Lower lobe of right lung (tissue), 2 donors: ENCODE results near the gene BRINP2. TPM values are rescaled to one million over a fixed set of nuclear protein-coding genes. Genes with fewer than 3 reads are reported as not detected.

Source experiments
- ATAC-seq, 2 donors: fragments of 200-7000 bp; cut with Tn5 transposase; one replicate each; pipeline ENCODE4 v1.9.1; 2020 to 2022; ENCODE audit warnings: mild to moderate bottlenecking in 2 of 2, moderate library complexity in 2 of 2
- DNase-seq: peaks from one replicate; pipeline ENCODE4 v3.0.0-alpha.2; 2020
- H3K27ac ChIP-seq: fragments of 200-600 bp; one replicate; pipeline ENCODE4 v1.8.0; 2022
- H3K27me3 ChIP-seq: fragments of 200-600 bp; one replicate; pipeline ENCODE4 v1.8.0; 2022; ENCODE audit warnings: low read depth
- H3K36me3 ChIP-seq: fragments of 200-600 bp; one replicate; pipeline ENCODE4 v1.8.0; 2022; ENCODE audit warnings: mild to moderate bottlenecking
- H3K4me1 ChIP-seq: fragments of 200-600 bp; one replicate; pipeline ENCODE4 v1.8.0; 2022
- H3K4me3 ChIP-seq: fragments of 200-600 bp; one replicate; pipeline ENCODE4 v1.8.0; 2022; ENCODE audit warnings: mild to moderate bottlenecking
- H3K9me3 ChIP-seq: fragments of 200-600 bp; one replicate; pipeline ENCODE4 v1.8.0; 2022
- CTCF ChIP-seq: fragments of 200-600 bp; IDR thresholded peaks from one replicate; pipeline ENCODE4 v1.8.0; 2022; ENCODE audit warnings: antibody characterized with exemption, mild to moderate bottlenecking
- intact Hi-C: fragments of 100-400 bp; cut with DNase I; formaldehyde crosslinking; loops from one replicate; pipeline ENCODE4 v1.11.0; 2022
- total RNA-seq: library from RNA; stranded (reverse); fragmentation: NEBNext Ultra II Directional; extraction: Animal tissue kit (Norgen Biotek cat#: 25700); gene quantifications from one replicate; pipeline ENCODE4 v1.2.1, GENCODE V29; 2021
- donor health status: DM: no; HTN: yes; CAD: no; lungs with severe emphysema.

Gene BRINP2
- total RNA-seq, 1 donor from 2014 or later = not detected

DNA sequence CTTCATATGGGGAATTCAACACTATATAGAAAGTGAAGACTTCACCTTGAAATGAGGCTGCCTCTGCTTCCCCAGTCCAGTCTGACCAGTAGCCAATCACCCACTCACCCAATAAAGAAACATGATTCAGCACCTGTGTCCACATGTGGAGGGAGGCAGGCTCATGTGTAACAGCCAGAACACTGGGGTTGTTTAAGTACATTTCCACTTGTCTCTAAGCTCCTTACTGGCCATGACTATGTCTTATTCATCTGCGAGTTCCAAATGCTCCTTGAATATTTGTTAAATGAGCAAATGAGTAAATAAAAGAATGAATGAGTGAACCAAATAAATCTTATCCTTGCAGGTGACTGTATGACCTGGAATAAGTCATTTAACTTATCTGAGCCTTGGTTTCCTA is 100.1 kb downstream of the BRINP2 start:
- no peak overlapping the region for H3K4me3 ChIP-seq
- intact Hi-C loops = no loop called here
- no peaks in the 10 kb centered on the region for H3K36me3 ChIP-seq
- DNase-seq (no peak), ATAC-seq (no peak)
- H3K9me3 ChIP-seq = no peaks in the 10 kb centered on the region
- no peak overlapping the region for H3K27ac ChIP-seq
- TF ChIP-seq CTCF = no peak
- H3K27me3 ChIP-seq = no peaks in the 10 kb centered on the region
- H3K4me1 ChIP-seq = peaks cover 21% of the 10 kb centered on the region

GRCh38 chr1:177273141-177273540 is 102.4 kb downstream of the BRINP2 start:
- Histone ChIP-seq H3K27ac (no peak overlapping the region), H3K4me1 (peaks cover 25% of the 10 kb centered on the region), H3K9me3 (no peaks in the 10 kb centered on the region), H3K4me3 (no peak overlapping the region), H3K36me3 (no peaks in the 10 kb centered on the region), H3K27me3 (no peaks in the 10 kb centered on the region)
- ATAC-seq (no peak), DNase-seq (no peak)
- TF ChIP-seq CTCF = no peak
- intact Hi-C loops = no loop called here

- Histone ChIP-seq H3K36me3 (no peaks in the 10 kb centered on the region), H3K4me3 (no peak overlapping the region), H3K27me3 (no peaks in the 10 kb centered on the region), H3K9me3 (no peaks in the 10 kb centered on the region), H3K4me1 (peaks cover 25% of the 10 kb centered on the region), H3K27ac (no peak overlapping the region)
- TF ChIP-seq CTCF = no peak
- no peak for DNase-seq
- peak; percentile 79 to 80 for ATAC-seq
- intact Hi-C loops = no loop called here
These were observed 104.0 kb downstream of the BRINP2 start for GRCh38 chr1:177274687-177275211.

DNA sequence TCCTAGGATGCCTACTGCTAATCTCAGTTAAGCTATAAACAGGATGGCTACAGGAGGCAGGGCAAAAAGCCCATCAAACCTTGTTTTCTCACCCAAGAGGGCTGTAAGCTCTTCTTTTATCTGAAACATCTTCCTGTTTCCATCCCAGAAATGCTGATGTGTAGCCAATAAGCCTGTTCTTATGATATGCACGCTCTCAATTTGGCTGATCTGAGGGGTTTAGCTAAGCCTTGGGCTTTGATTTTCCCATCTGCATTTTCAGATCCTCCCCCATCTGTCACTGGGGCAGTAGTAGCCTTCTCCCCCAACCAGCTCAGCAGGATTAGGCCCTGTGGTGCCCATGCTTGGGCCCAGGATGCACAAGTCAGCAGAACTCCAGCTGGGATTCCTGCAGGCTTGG is 105.0 kb downstream of the BRINP2 start:
- Histone ChIP-seq H3K4me1 (peaks cover 25% of the 10 kb centered on the region), H3K36me3 (no peaks in the 10 kb centered on the region), H3K4me3 (no peak overlapping the region), H3K27ac (no peak overlapping the region), H3K27me3 (no peaks in the 10 kb centered on the region), H3K9me3 (no peaks in the 10 kb centered on the region)
- intact Hi-C loops = no loop called here
- DNase-seq (no peak), ATAC-seq (no peak)
- TF ChIP-seq CTCF = no peak

DNA sequence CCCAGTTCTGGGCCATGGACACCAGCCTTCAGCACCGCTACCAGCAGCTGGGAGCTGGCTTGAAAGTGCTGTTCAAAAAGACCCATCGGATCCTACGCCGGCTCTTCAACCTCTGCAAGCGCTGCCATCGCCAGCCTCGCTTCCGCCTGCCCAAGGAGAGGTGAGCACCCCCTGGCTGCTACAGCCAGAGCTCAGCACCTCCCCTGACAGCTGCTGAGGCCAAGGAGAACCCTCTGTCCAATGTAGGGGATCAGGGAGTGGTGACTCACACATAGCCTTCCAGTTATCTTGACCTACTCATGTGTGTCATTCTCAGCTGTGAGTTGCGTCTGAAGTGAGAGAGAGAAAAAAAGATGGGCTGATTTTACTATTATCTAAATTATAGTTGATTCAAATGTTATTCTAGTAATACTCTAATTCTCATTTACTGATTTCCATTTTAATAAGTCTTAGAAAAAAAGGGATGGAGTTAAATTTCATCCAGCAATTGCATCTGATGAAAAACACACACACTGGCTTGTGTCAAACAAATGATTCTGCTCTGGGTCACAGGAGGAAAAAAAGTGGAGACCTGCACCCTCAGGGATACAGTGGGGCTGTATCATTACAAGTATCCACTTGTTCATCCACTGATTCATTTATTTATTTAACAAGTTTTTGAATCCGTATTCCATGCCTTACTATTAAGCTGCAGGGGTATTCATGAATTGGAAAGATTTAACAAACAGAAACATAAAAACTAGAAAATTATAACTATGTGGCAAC is 108.0 kb downstream of the BRINP2 start:
- Histone ChIP-seq H3K4me1 (peaks cover 23% of the 10 kb centered on the region), H3K27me3 (no peaks in the 10 kb centered on the region), H3K36me3 (no peaks in the 10 kb centered on the region), H3K27ac (no peak overlapping the region), H3K9me3 (no peaks in the 10 kb centered on the region), H3K4me3 (no peak overlapping the region)
- ATAC-seq (no peak), DNase-seq (no peak)
- TF ChIP-seq CTCF = no peak
- intact Hi-C loops = no loop called here
